K562 (cell line): Measurements from ENCODE around the gene ATMIN. TPM values are rescaled to one million over a fixed set of nuclear protein-coding genes. Genes with fewer than 3 reads are reported as not detected.

Experiments
- ARID4B ChIP-seq: sonication (generic); formaldehyde crosslinking; IDR thresholded peaks from 2 replicates; pipeline ENCODE4 v1.8.0; 2022; ENCODE audit warnings: mild to moderate bottlenecking, missing genetic modification reagents
- BCOR ChIP-seq: fragments of 450-650 bp; IDR thresholded peaks from 2 replicates; pipeline ENCODE4 v1.6.1; 2016
- EHMT2 ChIP-seq: fragments of 450-650 bp; IDR thresholded peaks from 2 replicates; pipeline ENCODE4 v1.6.1; 2018; ENCODE audit warnings: antibody characterized with exemption
- ESRRA ChIP-seq: fragments of 450-650 bp; IDR thresholded peaks from 2 replicates; pipeline ENCODE4 v1.6.1; 2014; ENCODE audit warnings: low read depth, mild to moderate bottlenecking, moderate library complexity, borderline replicate concordance
- FOXP1 ChIP-seq: sonication (generic); formaldehyde crosslinking; IDR thresholded peaks from 2 replicates; pipeline ENCODE4 v1.8.0; 2022; ENCODE audit warnings: mild to moderate bottlenecking, missing genetic modification reagents
- MAFF ChIP-seq: IDR thresholded peaks from 2 replicates; pipeline ENCODE4 v1.6.1; 2012; ENCODE audit warnings: low read length, improper control_type of control experiment
- RHOXF2B ChIP-seq: fragments of 250-450 bp; sonication (Bioruptor Pico); conservative IDR thresholded peaks from 2 replicates; pipeline ENCODE4 v1.5.1; 2021
- SAFB ChIP-seq: fragments of 200-400 bp; formaldehyde crosslinking; IDR thresholded peaks from 2 replicates; pipeline ENCODE4 v1.6.1; 2017; ENCODE audit warnings: low read depth, low read length, borderline replicate concordance
- TAF1 ChIP-seq: IDR thresholded peaks from 2 replicates; pipeline ENCODE4 v1.6.1; 2011; ENCODE audit warnings: mild to moderate bottlenecking, low read length, moderate library complexity; ENCODE audit not compliant: insufficient read depth, control insufficient read depth, severe bottlenecking; ENCODE audit errors: extremely low read depth
- TBP ChIP-seq: optimal IDR thresholded peaks from 2 replicates; pipeline ENCODE3; 2011; ENCODE audit warnings: low read depth, low read length, improper control_type of control experiment
- ZNF444 ChIP-seq: fragments of 250-450 bp; sonication (Bioruptor Pico); IDR thresholded peaks from 2 replicates; pipeline ENCODE4 v1.4.0; 2020; ENCODE audit warnings: mild to moderate bottlenecking, moderate library complexity
- ZNF445 ChIP-seq: fragments of 250-450 bp; sonication (Bioruptor Pico); IDR thresholded peaks from 2 replicates; pipeline ENCODE4 v1.4.0; 2020; ENCODE audit warnings: low read depth, mild to moderate bottlenecking, moderate library complexity
- ZZZ3 ChIP-seq: fragments of 450-650 bp; IDR thresholded peaks from 2 replicates; pipeline ENCODE4 v1.6.1; 2016; ENCODE audit warnings: antibody characterized with exemption, mild to moderate bottlenecking, moderate library complexity
- polyA plus RNA-seq, 8 experiments: library from polyadenylated mRNA; depleted of rRNA in 4 of 8; stranded (reverse) in 5 of 8; unstranded in 3 of 8; fragments of >200 nt; fragmentation: Nextera tagmentation in 2 of 8; fragmentation: Illumina TruSeq in 1 of 8; extraction: Ambion mirVana in 2 of 8; extraction: Trizol in 1 of 8; gene quantifications; 2 replicates each; pipeline versions ENCODE4 v1.2.1 to v1.2.3, GENCODE V29; 2011 to 2014; ENCODE audit warnings: inconsistent platforms in 1 of 8, missing spikeins in 1 of 8
- total RNA-seq, 7 experiments: library from RNA; depleted of rRNA in 6 of 7; stranded (reverse); fragments of >200 nt in 6 of 7; fragmentation: Illumina TruSeq in 2 of 7; extraction: Trizol in 2 of 7; gene quantifications; 2 replicates each; pipeline versions ENCODE4 v1.2.1 to v1.2.3, GENCODE V29; 2011 to 2021; ENCODE audit warnings: low replicate concordance in 1 of 7
- TF ChIP-seq, protein P1 (sequence below): sonication (generic); formaldehyde crosslinking; IDR thresholded peaks from 2 replicates; pipeline ENCODE4 v1.9.0; 2022; ENCODE audit warnings: mild to moderate bottlenecking, missing genetic modification reagents
- TF ChIP-seq, protein P2 (sequence below), 2 experiments: fragments of 200-800 bp in 1 of 2; sonication (Bioruptor generic) in 1 of 2; sonication (generic) in 1 of 2; formaldehyde crosslinking in 1 of 2; IDR thresholded peaks in 1 of 2; conservative IDR thresholded peaks in 1 of 2; 2 replicates each; pipeline versions ENCODE4 v1.5.0 to v1.6.1; 2016 to 2020; ENCODE audit warnings: missing compliant biosample characterization in 1 of 2, missing genetic modification characterization in 1 of 2, missing genetic modification reagents in 1 of 2
- TF ChIP-seq, protein P3 (sequence below): fragments of 450-650 bp; IDR thresholded peaks from 2 replicates; pipeline ENCODE4 v1.6.1; 2016; ENCODE audit warnings: antibody characterized with exemption
- TF ChIP-seq, protein P4 (sequence below): fragments of 450-650 bp; formaldehyde crosslinking; IDR thresholded peaks from 2 replicates; pipeline ENCODE4 v1.4.0; 2022; ENCODE audit warnings: missing genetic modification characterization

Gene ATMIN
- total and polyA plus RNA-seq, 9 of the 15 experiments (the other 6 are each of a cell fraction or from before 2014, with no cell fraction given), result 6.7 to 40.9 (median 23.4) TPM

DNA sequence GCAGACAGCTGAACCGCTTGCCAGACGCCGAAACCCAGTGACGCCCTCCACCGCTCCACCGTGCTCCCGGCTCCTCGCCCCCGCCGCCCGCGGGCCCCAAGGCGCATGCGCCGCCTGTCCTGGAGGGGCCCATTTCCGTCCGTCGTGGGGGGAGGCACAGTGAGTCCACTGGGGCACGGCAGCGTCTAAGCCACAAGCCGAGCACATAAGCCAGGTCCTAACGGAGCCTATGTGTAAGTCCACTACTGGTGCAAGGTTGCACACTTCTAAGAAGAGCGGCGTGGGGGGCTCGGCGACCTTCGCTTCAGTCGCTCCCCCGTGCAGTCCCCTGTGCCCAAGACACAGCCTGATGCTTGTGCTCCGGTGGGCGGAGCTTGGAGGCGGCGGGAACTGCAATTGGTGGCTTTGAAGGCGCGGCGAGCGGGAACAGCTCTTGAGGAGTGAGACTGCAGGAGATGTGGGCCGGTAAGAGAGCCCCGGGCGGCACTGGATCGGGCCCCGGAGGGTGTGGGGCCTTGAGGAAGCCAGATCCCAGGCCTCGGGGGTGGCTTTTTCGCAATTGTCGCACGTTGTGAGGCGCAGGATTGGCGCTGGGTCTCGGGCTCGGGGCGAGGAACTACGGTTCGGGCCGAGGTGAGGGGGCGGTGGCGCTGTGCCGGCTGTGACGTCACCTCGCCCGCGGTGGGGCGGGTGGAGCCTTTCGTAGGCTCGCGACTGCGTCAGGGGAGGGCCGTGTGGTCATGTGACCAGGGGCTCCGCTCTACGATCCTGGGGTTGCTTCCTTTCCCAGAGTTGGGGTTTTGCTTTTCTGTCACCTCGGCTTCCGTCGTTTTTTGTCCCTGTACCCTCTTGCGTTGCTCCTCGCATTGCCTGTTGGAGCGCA lies 28.6 kb upstream of the ATMIN start, which contains the start of the genes CENPN and CMC2 (continued):
- TF ChIP-seq ZZZ3 (peak; percentile 29; the same call in 1 of the 2 replicates), RHOXF2B (CRISPR knock-in tag) (0 out of 2 replicates have a peak, but pooled peaks have one; percentile 54), MAFF (peak; percentile 68; the same call in 1 of the 2 replicates), EHMT2 (no peak), ARID4B (peak; percentile 40; the same call in 1 of the 2 replicates), TAF1 (peak; percentile 75), SAFB (no peak), FOXP1 (CRISPR knock-in tag) (peak; percentile 57), TBP (peak; percentile 76), ZNF445 (0 out of 2 replicates have a peak, but pooled peaks have one; percentile 53), BCOR (no peak), ZNF444 (no peak), ESRRA (peak; percentile 64)
- TF ChIP-seq, protein P1, sequence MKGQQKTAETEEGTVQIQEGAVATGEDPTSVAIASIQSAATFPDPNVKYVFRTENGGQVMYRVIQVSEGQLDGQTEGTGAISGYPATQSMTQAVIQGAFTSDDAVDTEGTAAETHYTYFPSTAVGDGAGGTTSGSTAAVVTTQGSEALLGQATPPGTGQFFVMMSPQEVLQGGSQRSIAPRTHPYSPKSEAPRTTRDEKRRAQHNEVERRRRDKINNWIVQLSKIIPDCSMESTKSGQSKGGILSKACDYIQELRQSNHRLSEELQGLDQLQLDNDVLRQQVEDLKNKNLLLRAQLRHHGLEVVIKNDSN (CRISPR knock-in tag), result peak; percentile 98
- TF ChIP-seq, protein P2, sequence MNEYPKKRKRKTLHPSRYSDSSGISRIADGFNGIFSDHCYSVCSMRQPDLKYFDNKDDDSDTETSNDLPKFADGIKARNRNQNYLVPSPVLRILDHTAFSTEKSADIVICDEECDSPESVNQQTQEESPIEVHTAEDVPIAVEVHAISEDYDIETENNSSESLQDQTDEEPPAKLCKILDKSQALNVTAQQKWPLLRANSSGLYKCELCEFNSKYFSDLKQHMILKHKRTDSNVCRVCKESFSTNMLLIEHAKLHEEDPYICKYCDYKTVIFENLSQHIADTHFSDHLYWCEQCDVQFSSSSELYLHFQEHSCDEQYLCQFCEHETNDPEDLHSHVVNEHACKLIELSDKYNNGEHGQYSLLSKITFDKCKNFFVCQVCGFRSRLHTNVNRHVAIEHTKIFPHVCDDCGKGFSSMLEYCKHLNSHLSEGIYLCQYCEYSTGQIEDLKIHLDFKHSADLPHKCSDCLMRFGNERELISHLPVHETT (CRISPR knock-in tag; conservative IDR thresholded peaks at IDR 0.05 in 1 of 2, IDR thresholded peaks at IDR 0.05 in 1 of 2), result 0 out of 4 replicates have a peak, but pooled peaks of 1 of the 2 experiments have one; percentile 70
- TF ChIP-seq, protein P3, sequence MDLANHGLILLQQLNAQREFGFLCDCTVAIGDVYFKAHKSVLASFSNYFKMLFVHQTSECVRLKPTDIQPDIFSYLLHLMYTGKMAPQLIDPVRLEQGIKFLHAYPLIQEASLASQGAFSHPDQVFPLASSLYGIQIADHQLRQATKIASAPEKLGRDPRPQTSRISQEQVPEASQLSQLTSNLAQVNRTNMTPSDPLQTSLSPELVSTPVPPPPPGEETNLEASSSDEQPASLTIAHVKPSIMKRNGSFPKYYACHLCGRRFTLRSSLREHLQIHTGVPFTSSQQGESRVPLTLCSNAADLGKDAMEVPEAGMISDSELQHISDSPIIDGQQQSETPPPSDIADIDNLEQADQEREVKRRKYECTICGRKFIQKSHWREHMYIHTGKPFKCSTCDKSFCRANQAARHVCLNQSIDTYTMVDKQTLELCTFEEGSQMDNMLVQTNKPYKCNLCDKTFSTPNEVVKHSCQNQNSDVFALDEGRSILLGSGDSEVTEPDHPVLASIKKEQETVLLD, result peak; percentile 95
- TF ChIP-seq, protein P4, sequence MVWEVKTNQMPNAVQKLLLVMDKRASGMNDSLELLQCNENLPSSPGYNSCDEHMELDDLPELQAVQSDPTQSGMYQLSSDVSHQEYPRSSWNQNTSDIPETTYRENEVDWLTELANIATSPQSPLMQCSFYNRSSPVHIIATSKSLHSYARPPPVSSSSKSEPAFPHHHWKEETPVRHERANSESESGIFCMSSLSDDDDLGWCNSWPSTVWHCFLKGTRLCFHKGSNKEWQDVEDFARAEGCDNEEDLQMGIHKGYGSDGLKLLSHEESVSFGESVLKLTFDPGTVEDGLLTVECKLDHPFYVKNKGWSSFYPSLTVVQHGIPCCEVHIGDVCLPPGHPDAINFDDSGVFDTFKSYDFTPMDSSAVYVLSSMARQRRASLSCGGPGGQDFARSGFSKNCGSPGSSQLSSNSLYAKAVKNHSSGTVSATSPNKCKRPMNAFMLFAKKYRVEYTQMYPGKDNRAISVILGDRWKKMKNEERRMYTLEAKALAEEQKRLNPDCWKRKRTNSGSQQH (CRISPR knock-in tag), result peak; percentile 87
